MM.1S (cell line): ENCODE data around the gene PPIF.

Experiments
- CTCF ChIP-seq: fragments of 300-600 bp; sonication (generic); IDR thresholded peaks from 2 replicates; pipeline ENCODE4 v1.5.1; 2016; ENCODE audit warnings: antibody characterized with exemption, low read length, mixed read lengths
- EZH2phosphoT487 ChIP-seq: fragments of 300-600 bp; sonication (generic); IDR thresholded peaks from 2 replicates; pipeline ENCODE4 v1.6.1; 2018; ENCODE audit warnings: antibody characterized with exemption, low read length

DNA sequence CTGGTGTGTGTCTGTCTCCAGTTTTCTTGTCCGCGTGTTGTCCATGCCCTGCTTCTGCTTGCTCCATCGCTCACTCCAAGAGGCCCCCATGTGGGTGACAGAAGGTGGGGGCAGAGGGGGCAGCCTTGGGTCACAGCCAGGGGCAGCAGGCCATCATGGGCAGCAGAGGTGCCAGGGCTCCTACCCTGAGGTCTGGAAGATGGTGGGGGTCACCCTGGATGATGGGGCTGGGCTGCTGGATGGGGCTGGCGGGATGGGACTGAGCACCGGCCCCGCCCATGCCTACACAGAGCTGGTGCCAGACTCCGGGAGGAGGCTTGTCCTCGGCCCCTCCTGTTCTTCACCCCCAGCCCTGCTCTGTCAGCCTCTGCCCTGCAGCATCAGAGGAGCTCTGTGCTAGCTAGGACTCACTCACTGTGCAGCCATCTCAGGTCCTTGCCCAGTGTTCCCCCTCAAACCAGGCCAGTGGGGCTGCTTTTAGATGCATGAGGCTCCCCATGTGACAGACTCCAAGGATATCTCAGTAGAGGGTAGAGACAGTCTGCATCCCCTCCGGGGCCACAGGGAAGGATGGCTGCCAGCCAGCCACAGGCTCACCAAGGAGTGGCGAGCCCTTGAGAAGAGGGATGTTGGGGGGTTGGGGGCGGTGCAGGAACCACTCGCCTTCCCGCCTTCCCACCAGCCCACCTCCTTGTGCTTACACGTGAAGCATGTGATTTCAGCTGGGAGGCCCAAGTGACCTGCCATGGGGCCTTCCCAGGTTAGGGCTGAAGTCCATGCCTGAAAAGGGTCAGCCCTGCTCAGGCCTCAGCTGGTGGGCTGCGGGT, 35.5 kb upstream of the PPIF start:
- TF ChIP-seq CTCF (no peak), EZH2phosphoT487 (no peak)
